ENCODE measurements around the gene MYO7B. TPM values are rescaled to one million over a fixed set of nuclear protein-coding genes. Genes with fewer than 3 reads are reported as not detected.
"Not testable (repeated sequence)": the region's sequence is repeated elsewhere in the genome, so short reads cannot be mapped to it uniquely, and the experiment has no call there.

MYO7B gene
- total RNA-seq, 1 experiment from 2014 or later = 28.0 TPM

DNA sequence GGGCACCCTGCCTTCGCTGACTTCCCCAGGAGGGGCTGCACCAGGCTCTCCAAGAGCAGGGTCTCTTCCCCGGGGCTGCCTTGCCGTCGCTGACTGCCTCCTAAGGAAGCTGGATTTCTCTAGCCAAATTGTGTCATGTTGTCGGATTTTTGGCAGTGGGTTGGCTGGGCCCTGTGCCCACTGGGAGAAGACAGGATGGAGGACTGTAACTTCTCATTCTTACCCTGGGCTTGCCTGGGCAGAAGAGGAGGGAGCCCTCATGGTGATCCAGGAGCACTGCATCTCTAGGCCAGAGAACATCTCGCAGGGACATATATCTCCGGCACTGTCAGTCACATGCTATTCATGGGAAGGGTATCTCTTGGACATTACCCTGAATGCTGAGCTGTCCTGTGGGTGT, 6.3 kb downstream of the MYO7B start:
- CTCF ChIA-PET = no interaction called here
- BruUV-seq (replicated peaks) = no TSS peak

DNA sequence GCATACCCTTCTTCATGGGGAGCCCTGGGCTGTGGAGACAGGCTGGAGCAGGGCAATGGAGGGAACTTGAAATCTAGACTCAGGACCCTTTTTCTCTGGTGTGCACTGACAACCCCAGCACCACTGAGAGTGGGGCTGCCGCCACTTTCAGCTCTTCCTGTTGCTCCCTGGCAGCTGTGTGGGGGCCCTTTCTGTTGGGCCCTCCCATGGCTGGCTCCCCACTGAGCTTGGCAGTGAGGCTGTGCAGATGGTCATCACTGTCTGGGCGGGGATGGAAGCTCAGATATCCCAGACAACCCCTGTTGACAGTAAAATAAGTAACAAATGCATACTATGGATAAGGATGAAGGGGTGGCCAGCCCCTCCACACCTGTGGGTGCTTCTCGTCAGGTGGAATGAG, 6.7 kb downstream of the MYO7B start:
- no peak for DNase-seq
- POLR2A ChIA-PET (ENCODE audit: unreplicated experiment) = no interaction called here

More for the DNA sequence above, 6.3 kb downstream of the MYO7B start:
- Histone ChIP-seq H3K79me2 (ENCODE audit: low read length) (no peaks in the 10 kb centered on the region), H3K27ac (ENCODE audit: low read length) (no peak overlapping the region), H3K36me3 (ENCODE audit: low read depth, low read length) (no peaks in the 10 kb centered on the region), H3K4me3 (ENCODE audit: low read length) (no peak overlapping the region), H3K4me2 (ENCODE audit: low read length) (no peak overlapping the region), H3K27me3 (ENCODE audit: low read length) (no peaks in the 10 kb centered on the region), H2AFZ (ENCODE audit: low read length) (no peak overlapping the region), H3K4me1 (ENCODE audit: insufficient read depth, low read length) (no peaks in the 10 kb centered on the region), H3F3A (ENCODE audit: low read length, unreplicated experiment) (no peaks in the 10 kb centered on the region), H3K9me2 (replicated peaks; ENCODE audit: low read length) (no peaks in the 10 kb centered on the region), H4K20me1 (ENCODE audit: low read length) (no peaks in the 10 kb centered on the region), H3K9me3 (ENCODE audit: low read length) (no peaks in the 10 kb centered on the region), H3K9ac (ENCODE audit: low read length) (no peak overlapping the region)
- TF ChIP-seq EZH2 (IDR thresholded peaks at IDR 0.05; ENCODE audit: low read length, unreplicated experiment) = no peak
- intact Hi-C loops (cut with micrococcal nuclease) = no loop called here
- POLR2A ChIA-PET (ENCODE audit: unreplicated experiment) = no interaction called here
- DNase-seq = no peak
- no peak for ATAC-seq

DNA sequence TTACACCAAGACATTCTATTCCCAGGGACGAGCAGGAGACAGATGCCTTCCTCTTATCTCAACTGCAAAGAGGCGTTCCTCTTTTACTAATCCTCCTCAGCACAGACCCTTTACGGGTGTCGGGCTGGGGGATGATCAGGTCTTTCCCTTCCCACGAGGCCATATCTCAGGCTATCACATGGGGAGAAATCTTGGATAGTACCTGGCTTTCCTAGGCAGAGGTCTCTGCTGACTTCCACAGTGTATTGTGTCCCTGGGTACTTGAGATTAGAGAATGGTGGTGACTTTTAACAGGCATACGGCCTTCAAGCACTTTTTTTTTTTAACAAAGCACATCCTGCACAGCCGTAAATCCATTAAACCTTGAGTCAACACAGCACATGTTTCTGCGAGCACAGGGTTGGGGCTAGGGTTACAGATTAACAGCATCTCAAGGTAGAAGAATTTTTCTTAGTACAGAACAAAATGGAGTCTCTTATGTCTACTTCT, 7.6 kb downstream of the MYO7B start:
- H3K79me2 ChIP-seq (ENCODE audit: low read length); H3K4me2 ChIP-seq (ENCODE audit: low read length); H3K4me3 ChIP-seq (ENCODE audit: low read length); intact Hi-C loops (cut with micrococcal nuclease); BruUV-seq (replicated peaks); H3K9me3 ChIP-seq (ENCODE audit: low read length); H3K27me3 ChIP-seq (ENCODE audit: low read length); H3K9me2 ChIP-seq (replicated peaks; ENCODE audit: low read length); H4K20me1 ChIP-seq (ENCODE audit: low read length); H3K4me1 ChIP-seq (ENCODE audit: insufficient read depth, low read length); DNase-seq; H3K27ac ChIP-seq (ENCODE audit: low read length); POLR2A ChIA-PET (ENCODE audit: unreplicated experiment); H3K36me3 ChIP-seq (ENCODE audit: low read depth, low read length); ATAC-seq; H3K9ac ChIP-seq (ENCODE audit: low read length); H3F3A ChIP-seq (ENCODE audit: low read length, unreplicated experiment); CTCF ChIA-PET: not testable (repeated sequence)
- H2AFZ ChIP-seq (ENCODE audit: low read length) = peak overlapping the region; percentile 30; the same call in 1 of the 2 replicates

More for the DNA sequence above, 6.7 kb downstream of the MYO7B start:
- no peak overlapping the region for H3K27ac ChIP-seq (ENCODE audit: low read length)
- no peak for ATAC-seq
- no peaks in the 10 kb centered on the region for H3K9me3 ChIP-seq (ENCODE audit: low read length)
- intact Hi-C loops (cut with micrococcal nuclease) = no loop called here
- CTCF ChIA-PET = no interaction called here
- no peaks in the 10 kb centered on the region for H3K9me2 ChIP-seq (replicated peaks; ENCODE audit: low read length)
- H3K27me3 ChIP-seq (ENCODE audit: low read length) = no peaks in the 10 kb centered on the region
- no peaks in the 10 kb centered on the region for H3K4me1 ChIP-seq (ENCODE audit: insufficient read depth, low read length)
- H3K9ac ChIP-seq (ENCODE audit: low read length) = no peak overlapping the region
- H3K79me2 ChIP-seq (ENCODE audit: low read length) = no peaks in the 10 kb centered on the region
- no peaks in the 10 kb centered on the region for H4K20me1 ChIP-seq (ENCODE audit: low read length)
- H2AFZ ChIP-seq (ENCODE audit: low read length) = no peak overlapping the region
- no peak overlapping the region for H3K4me2 ChIP-seq (ENCODE audit: low read length)
- H3K4me3 ChIP-seq (ENCODE audit: low read length) = no peak overlapping the region
- H3F3A ChIP-seq (ENCODE audit: low read length, unreplicated experiment) = no peaks in the 10 kb centered on the region
- no TSS peak for BruUV-seq (replicated peaks)
- H3K36me3 ChIP-seq (ENCODE audit: low read depth, low read length) = no peaks in the 10 kb centered on the region
- TF ChIP-seq CTCF (conservative IDR thresholded peaks at IDR 0.05; ENCODE audit: low read depth, low read length) (no peak), EZH2 (IDR thresholded peaks at IDR 0.05; ENCODE audit: low read length, unreplicated experiment) (no peak), EZH2phosphoT487 (IDR thresholded peaks at IDR 0.05; ENCODE audit: borderline replicate concordance, low read length) (no peak)

DNA sequence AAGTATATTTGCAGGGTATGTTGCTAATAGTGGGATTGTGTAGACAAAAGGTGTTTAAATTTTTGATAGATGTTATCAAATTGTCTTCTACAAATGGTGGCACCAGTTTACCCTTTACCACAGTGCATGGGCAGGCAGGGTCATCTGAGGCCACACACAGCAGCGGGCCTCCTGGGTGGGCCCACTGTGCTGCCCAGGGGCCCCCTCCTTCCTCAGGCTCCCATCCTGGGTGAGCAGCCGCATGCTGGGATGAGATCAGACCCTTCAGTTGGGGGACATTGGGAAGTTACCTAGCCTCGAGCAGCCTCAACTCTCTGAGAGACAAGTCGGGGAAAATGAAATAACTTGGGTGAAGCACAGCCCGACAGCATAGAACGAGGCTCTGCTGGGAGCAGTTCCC, 9.7 kb downstream of the MYO7B start:
- Histone ChIP-seq H3K9me2 (replicated peaks; ENCODE audit: low read length) (no peaks in the 10 kb centered on the region), H3F3A (ENCODE audit: low read length, unreplicated experiment) (no peaks in the 10 kb centered on the region), H3K27ac (ENCODE audit: low read length) (no peak overlapping the region), H3K9ac (ENCODE audit: low read length) (no peak overlapping the region), H3K4me2 (ENCODE audit: low read length) (no peak overlapping the region), H3K36me3 (ENCODE audit: low read depth, low read length) (no peaks in the 10 kb centered on the region), H3K79me2 (ENCODE audit: low read length) (no peaks in the 10 kb centered on the region), H2AFZ (ENCODE audit: low read length) (no peak overlapping the region), H3K9me3 (ENCODE audit: low read length) (no peaks in the 10 kb centered on the region), H3K27me3 (ENCODE audit: low read length) (no peaks in the 10 kb centered on the region), H3K4me1 (ENCODE audit: insufficient read depth, low read length) (no peaks in the 10 kb centered on the region), H4K20me1 (ENCODE audit: low read length) (no peaks in the 10 kb centered on the region), H3K4me3 (ENCODE audit: low read length) (no peak overlapping the region)
- ChIA-PET POLR2A (ENCODE audit: unreplicated experiment) (no interaction called here), CTCF (no interaction called here)
- DNase-seq (no peak), ATAC-seq (no peak)
- TF ChIP-seq CTCF (conservative IDR thresholded peaks at IDR 0.05; ENCODE audit: low read depth, low read length) = no peak
- no peak for TF ChIP-seq EZH2phosphoT487 (IDR thresholded peaks at IDR 0.05; ENCODE audit: borderline replicate concordance, low read length)
- TF ChIP-seq EZH2 (IDR thresholded peaks at IDR 0.05; ENCODE audit: low read length, unreplicated experiment) = no peak
- no TSS peak for BruUV-seq (replicated peaks)
- intact Hi-C loops (cut with micrococcal nuclease) = no loop called here
